GM12891 (cell line): Measurements from ENCODE around the gene ITPR1.
A peak's percentile ranks its signal among the peaks of the same experiment; 100 is the strongest.

Experiments used
- DNase-seq: peaks from one replicate; pipeline ENCODE4 v3.0.0; 2011; ENCODE audit warnings: low spot score; ENCODE audit not compliant: insufficient read length
- FAIRE-seq: peaks from 2 replicates; lab custom pipeline; 2011; peaks lifted over from hg19 to GRCh38; lab: Jason Lieb, UNC
- PAX5 ChIP-seq: IDR thresholded peaks from 2 replicates; pipeline ENCODE4 v1.6.1; 2011; ENCODE audit warnings: low read length, moderate library complexity, mild to moderate bottlenecking; ENCODE audit not compliant: insufficient read depth, severe bottlenecking
- POLR2A ChIP-seq: IDR thresholded peaks from 2 replicates; pipeline ENCODE4 v1.6.1; 2011; ENCODE audit warnings: low read depth, low read length, control low read depth
- POLR2AphosphoS5 ChIP-seq: IDR thresholded peaks from 2 replicates; pipeline ENCODE4 v1.6.1; 2011; ENCODE audit warnings: low read depth, low read length, control low read depth
- POU2F2 ChIP-seq: IDR thresholded peaks from 2 replicates; pipeline ENCODE4 v1.6.1; 2011; ENCODE audit warnings: low read depth, mild to moderate bottlenecking, control low read depth, low read length, moderate library complexity
- SPI1 ChIP-seq: IDR thresholded peaks from 2 replicates; pipeline ENCODE4 v1.6.1; 2011; ENCODE audit warnings: low read depth, low read length, control low read depth
- TAF1 ChIP-seq: IDR thresholded peaks from 2 replicates; pipeline ENCODE4 v1.6.1; 2011; ENCODE audit warnings: low read depth, low read length, control low read depth

Gene ITPR1

GRCh38 chr3:4726549-4726948, 233.4 kb downstream of the ITPR1 start:
- FAIRE-seq (no peak), DNase-seq (no peak)
- no peak for TF ChIP-seq PAX5
- no peak for TF ChIP-seq POU2F2
- TF ChIP-seq TAF1 = no peak
- no peak for TF ChIP-seq POLR2A
- TF ChIP-seq POLR2AphosphoS5 = no peak
- TF ChIP-seq SPI1 = no peak

GRCh38 chr3:4729061-4729973, 236.2 kb downstream of the ITPR1 start:
- TF ChIP-seq SPI1 (no peak), TAF1 (no peak), POU2F2 (no peak), POLR2AphosphoS5 (no peak), PAX5 (no peak), POLR2A (no peak)
- FAIRE-seq (peak; percentile 54), DNase-seq (no peak)

- FAIRE-seq (no peak), DNase-seq (no peak)
- TF ChIP-seq POLR2A (no peak), TAF1 (no peak)
Measured at GRCh38 chr3:4730719-4731118, 237.6 kb downstream of the ITPR1 start.

GRCh38 chr3:4731543-4732111, 238.5 kb downstream of the ITPR1 start:
- TF ChIP-seq POLR2A (no peak), POLR2AphosphoS5 (no peak), TAF1 (no peak), POU2F2 (no peak), SPI1 (no peak), PAX5 (no peak)
- FAIRE-seq (no peak), DNase-seq (no peak)

- TF ChIP-seq POLR2AphosphoS5 = no peak
- no peak for TF ChIP-seq PAX5
- TF ChIP-seq POU2F2 = no peak
- TF ChIP-seq POLR2A = no peak
- no peak for TF ChIP-seq SPI1
- no peak for FAIRE-seq
Measured at GRCh38 chr3:4732925-4733324, 239.8 kb downstream of the ITPR1 start.

GRCh38 chr3:4734454-4734853, 241.3 kb downstream of the ITPR1 start:
- no peak for DNase-seq

More at GRCh38 chr3:4732925-4733324, 239.8 kb downstream of the ITPR1 start:
- no peak for DNase-seq

GRCh38 chr3:4735243-4735642, 242.1 kb downstream of the ITPR1 start:
- DNase-seq = no peak
- TF ChIP-seq SPI1 = no peak
- TF ChIP-seq TAF1 = no peak
- TF ChIP-seq PAX5 = no peak
- no peak for TF ChIP-seq POLR2A
- TF ChIP-seq POLR2AphosphoS5 = no peak
- TF ChIP-seq POU2F2 = no peak
- no peak for FAIRE-seq

More at GRCh38 chr3:4734454-4734853, 241.3 kb downstream of the ITPR1 start:
- FAIRE-seq = no peak
- TF ChIP-seq POLR2AphosphoS5 (no peak), PAX5 (no peak), SPI1 (no peak), TAF1 (no peak), POU2F2 (no peak), POLR2A (no peak)

GRCh38 chr3:4736284-4736861, 243.2 kb downstream of the ITPR1 start:
- DNase-seq (no peak), FAIRE-seq (no peak)
- TF ChIP-seq PAX5 (no peak), SPI1 (no peak), POLR2A (no peak), TAF1 (no peak), POLR2AphosphoS5 (no peak), POU2F2 (no peak)

- no peak for TF ChIP-seq POLR2A
- no peak for TF ChIP-seq POU2F2
- no peak for TF ChIP-seq TAF1
- TF ChIP-seq PAX5 = no peak
- TF ChIP-seq SPI1 = no peak
- TF ChIP-seq POLR2AphosphoS5 = no peak
- DNase-seq (no peak), FAIRE-seq (no peak)
Measured at GRCh38 chr3:4738737-4739274, 245.7 kb downstream of the ITPR1 start.
